Neural progenitor cell (in vitro differentiated cells): Measurements from ENCODE around the gene ZSCAN4. TPM values are rescaled to one million over a fixed set of nuclear protein-coding genes. Genes with fewer than 3 reads are reported as not detected.

Experiments used
- DNase-seq: peaks from one replicate; pipeline ENCODE4 v3.0.0-alpha.2; 2016; ENCODE audit warnings: low spot score
- H2AFZ ChIP-seq: fragments of 200-600 bp; sonication (generic); replicated peaks from 2 replicates; pipeline ENCODE4 v1.6.1; 2016; ENCODE audit warnings: antibody characterized with exemption
- H3F3A ChIP-seq: fragments of 200-600 bp; sonication (generic); 2 replicates; pipeline ENCODE4 v1.6.1; 2016; ENCODE audit warnings: antibody characterized with exemption, low read depth
- H3K27ac ChIP-seq: fragments of 200-600 bp; sonication (generic); 2 replicates; pipeline ENCODE4 v1.5.1; 2016; ENCODE audit warnings: mild to moderate bottlenecking
- H3K27me3 ChIP-seq: fragments of 200-600 bp; sonication (generic); 2 replicates; pipeline ENCODE4 v1.6.1; 2016; ENCODE audit warnings: mild to moderate bottlenecking, moderate library complexity
- H3K36me3 ChIP-seq: fragments of 200-600 bp; sonication (generic); 2 replicates; pipeline ENCODE4 v1.5.1; 2016
- H3K4me1 ChIP-seq: fragments of 200-600 bp; sonication (generic); 2 replicates; pipeline ENCODE4 v1.6.1; 2016; ENCODE audit warnings: mixed run types
- H3K4me2 ChIP-seq: fragments of 200-600 bp; sonication (generic); 2 replicates; pipeline ENCODE4 v1.6.1; 2016
- H3K4me3 ChIP-seq: fragments of 200-600 bp; sonication (generic); 2 replicates; pipeline ENCODE4 v1.5.1; 2016
- H3K79me2 ChIP-seq: fragments of 200-600 bp; sonication (generic); 2 replicates; pipeline ENCODE4 v1.6.1; 2016; ENCODE audit warnings: low read depth
- H3K9ac ChIP-seq: fragments of 200-600 bp; sonication (generic); 2 replicates; pipeline ENCODE4 v1.6.1; 2016
- H3K9me3 ChIP-seq: fragments of 200-600 bp; sonication (generic); 2 replicates; pipeline ENCODE4 v1.5.1; 2016; ENCODE audit warnings: low read depth
- H4K20me1 ChIP-seq: fragments of 200-600 bp; sonication (generic); 2 replicates; pipeline ENCODE4 v1.6.1; 2016; ENCODE audit warnings: low read depth
- H3K27ac Mint-ChIP-seq: 3 replicates; pipeline ENCODE4 v1.8.0; 2021; ENCODE audit warnings: mixed read lengths
- H3K27me3 Mint-ChIP-seq: 2 replicates; pipeline ENCODE4 v1.8.0; 2022; ENCODE audit warnings: low read depth, mild to moderate bottlenecking, inconsistent platforms, moderate library complexity, mixed read lengths; ENCODE audit not compliant: insufficient read depth
- H3K36me3 Mint-ChIP-seq: 3 replicates; pipeline ENCODE4 v1.8.0; 2021; ENCODE audit warnings: mixed read lengths
- H3K4me1 Mint-ChIP-seq: 3 replicates; pipeline ENCODE4 v1.8.0; 2021; ENCODE audit warnings: mixed read lengths
- H3K4me3 Mint-ChIP-seq: 3 replicates; pipeline ENCODE4 v1.8.0; 2021; ENCODE audit warnings: mild to moderate bottlenecking, moderate library complexity, mixed read lengths
- H3K9me3 Mint-ChIP-seq: 3 replicates; pipeline ENCODE4 v1.8.0; 2020; ENCODE audit warnings: mixed read lengths
- CTCF ChIP-seq: fragments of 200-600 bp; sonication (generic); IDR thresholded peaks from 2 replicates; pipeline ENCODE4 v1.5.1; 2017; ENCODE audit warnings: antibody characterized with exemption, mild to moderate bottlenecking
- EZH2 ChIP-seq: fragments of 200-600 bp; sonication (generic); IDR thresholded peaks from 2 replicates; pipeline ENCODE4 v1.6.1; 2017; ENCODE audit warnings: antibody characterized with exemption, mild to moderate bottlenecking, moderate library complexity
- EZH2phosphoT487 ChIP-seq: fragments of 200-600 bp; sonication (generic); IDR thresholded peaks from 2 replicates; pipeline ENCODE4 v1.6.1; 2017; ENCODE audit warnings: antibody characterized with exemption
- total RNA-seq: library from RNA; depleted of rRNA; stranded (reverse); fragments of >200 nt; gene quantifications from 2 replicates; pipeline ENCODE4 v1.2.3, GENCODE V29; 2015; ENCODE audit warnings: low replicate concordance

The ZSCAN4 gene
- total RNA-seq, 1 donor from 2014 or later, result not detected

- Mint-ChIP-seq H3K9me3 (peaks cover 48% of the 10 kb centered on the region), H3K4me3 (peak within 1 kb of the TSS; percentile 93), H3K36me3 (peaks cover 64% of the 10 kb centered on the region)
These were observed 35.5 kb upstream of the ZSCAN4 start, which contains the start of gene ZNF211 for GRCh38 chr19:57632987-57633831. Gene ZNF211 (plus strand): TSS chr19:57633168. CDS start chr19:57633347, 179 bp downstream.

GRCh38 chr19:57633832-57634131, 35.0 kb upstream of the ZSCAN4 start:
- Histone ChIP-seq H3F3A (no peaks in the 10 kb centered on the region), H2AFZ (peak overlapping the region; percentile 75), H3K27ac (no peak overlapping the region), H3K4me2 (peak overlapping the region; percentile 84), H4K20me1 (no peaks in the 10 kb centered on the region), H3K9me3 (peaks cover 15% of the 10 kb centered on the region), H3K4me1 (peaks cover 6% of the 10 kb centered on the region), H3K27me3 (no peaks in the 10 kb centered on the region), H3K79me2 (peaks cover 22% of the 10 kb centered on the region), H3K4me3 (peak overlapping the region; percentile 78), H3K9ac (peak overlapping the region; percentile 82), H3K36me3 (peaks cover 36% of the 10 kb centered on the region)
- Mint-ChIP-seq H3K27ac (peak overlapping the region; percentile 12), H3K4me3 (peak overlapping the region; percentile 93), H3K36me3 (peaks cover 65% of the 10 kb centered on the region), H3K27me3 (peaks cover 3% of the 10 kb centered on the region), H3K9me3 (peaks cover 51% of the 10 kb centered on the region), H3K4me1 (peaks cover 18% of the 10 kb centered on the region)
- TF ChIP-seq EZH2phosphoT487, result no peak
- TF ChIP-seq EZH2, result no peak
- TF ChIP-seq CTCF, result no peak
- no peak for DNase-seq

More at GRCh38 chr19:57632987-57633831, 35.5 kb upstream of the ZSCAN4 start, which contains the start of gene ZNF211:
- Mint-ChIP-seq H3K4me1 (peaks cover 18% of the 10 kb centered on the region), H3K27me3 (peaks cover 3% of the 10 kb centered on the region), H3K27ac (peak within 1 kb of the TSS; percentile 12)
- H3K9ac ChIP-seq, result peak within 1 kb of the TSS; percentile 82
- H3F3A ChIP-seq, result no peaks in the 10 kb centered on the region
- H3K4me2 ChIP-seq, result peak within 1 kb of the TSS; percentile 84
- H3K79me2 ChIP-seq, result peaks cover 22% of the 10 kb centered on the region
- H3K4me3 ChIP-seq, result peak within 1 kb of the TSS; percentile 78
- H2AFZ ChIP-seq, result peak within 1 kb of the TSS; percentile 75
- no peaks in the 10 kb centered on the region for H4K20me1 ChIP-seq
- no peaks in the 10 kb centered on the region for H3K27me3 ChIP-seq
- peaks cover 6% of the 10 kb centered on the region for H3K4me1 ChIP-seq
- DNase-seq, result peak; percentile 99
- peaks cover 15% of the 10 kb centered on the region for H3K9me3 ChIP-seq
- H3K36me3 ChIP-seq, result peaks cover 30% of the 10 kb centered on the region
- no peak for TF ChIP-seq CTCF
- no peak within 1 kb of the TSS for H3K27ac ChIP-seq

- no peak overlapping the region for H3K9ac ChIP-seq
- no peak overlapping the region for H2AFZ ChIP-seq
- no peak overlapping the region for H3K4me3 ChIP-seq
- H3K27me3 ChIP-seq, result no peaks in the 10 kb centered on the region
- peaks cover 64% of the 10 kb centered on the region for H3K9me3 Mint-ChIP-seq
- no peak overlapping the region for H3K27ac Mint-ChIP-seq
- TF ChIP-seq CTCF (no peak), EZH2phosphoT487 (no peak), EZH2 (no peak)
- peaks cover 57% of the 10 kb centered on the region for H3K36me3 ChIP-seq
- no peaks in the 10 kb centered on the region for H4K20me1 ChIP-seq
- peaks cover 15% of the 10 kb centered on the region for H3K9me3 ChIP-seq
- H3K27ac ChIP-seq, result no peak overlapping the region
- peaks cover 22% of the 10 kb centered on the region for H3K79me2 ChIP-seq
- no peak for DNase-seq
- peaks cover 3% of the 10 kb centered on the region for H3K27me3 Mint-ChIP-seq
- H3K4me1 Mint-ChIP-seq, result peaks cover 18% of the 10 kb centered on the region
- H3F3A ChIP-seq, result no peaks in the 10 kb centered on the region
- peaks cover 6% of the 10 kb centered on the region for H3K4me1 ChIP-seq
- H3K4me2 ChIP-seq, result no peak overlapping the region
- H3K36me3 Mint-ChIP-seq, result peaks cover 77% of the 10 kb centered on the region
- H3K4me3 Mint-ChIP-seq, result no peak overlapping the region
These were observed 31.4 kb upstream of the ZSCAN4 start for GRCh38 chr19:57637379-57637778.
